Loucy (cell line): ENCODE results near the gene ASCL1.

Experiments used
- H2AFZ ChIP-seq: fragments of 200-600 bp; sonication (generic); 2 replicates; pipeline ENCODE4 v1.6.0; 2016; ENCODE audit warnings: antibody characterized with exemption, mild to moderate bottlenecking, low read length, moderate library complexity
- H3F3A ChIP-seq: fragments of 200-600 bp; 2 replicates; pipeline ENCODE4 v1.6.0; 2016; ENCODE audit warnings: antibody characterized with exemption, low read depth, mild to moderate bottlenecking
- H3K27me3 ChIP-seq: fragments of 200-600 bp; sonication (generic); 2 replicates; pipeline ENCODE4 v1.6.1; 2014; ENCODE audit warnings: low read length, mild to moderate bottlenecking; ENCODE audit not compliant: insufficient read depth, poor library complexity, severe bottlenecking
- H3K36me3 ChIP-seq: fragments of 200-600 bp; sonication (generic); 2 replicates; pipeline ENCODE4 v1.6.1; 2016; ENCODE audit warnings: low read length; ENCODE audit not compliant: insufficient read depth
- H3K4me1 ChIP-seq: fragments of 200-600 bp; sonication (generic); 2 replicates; pipeline ENCODE4 v1.5.1; 2014; ENCODE audit warnings: low read length, mild to moderate bottlenecking; ENCODE audit not compliant: insufficient read depth, poor library complexity, severe bottlenecking
- H3K4me2 ChIP-seq: fragments of 200-600 bp; sonication (generic); 2 replicates; pipeline ENCODE4 v1.6.0; 2014; ENCODE audit warnings: antibody characterized with exemption, low read length, low read depth, mild to moderate bottlenecking; ENCODE audit not compliant: poor library complexity, severe bottlenecking
- H3K4me3 ChIP-seq: fragments of 200-600 bp; sonication (generic); 2 replicates; pipeline ENCODE4 v1.5.1; 2014; ENCODE audit warnings: low read length, mild to moderate bottlenecking, mixed read lengths; ENCODE audit not compliant: poor library complexity, severe bottlenecking
- H3K79me2 ChIP-seq: fragments of 200-600 bp; sonication (generic); 2 replicates; pipeline ENCODE4 v1.6.1; 2014; ENCODE audit warnings: low read length; ENCODE audit not compliant: insufficient read depth
- H3K9ac ChIP-seq: fragments of 200-600 bp; sonication (generic); 2 replicates; pipeline ENCODE4 v1.6.0; 2014; ENCODE audit warnings: mild to moderate bottlenecking, low read depth, low read length, moderate library complexity; ENCODE audit not compliant: poor library complexity, severe bottlenecking
- H3K9me2 ChIP-seq: fragments of 200-600 bp; sonication (generic); replicated peaks from 2 replicates; pipeline ENCODE4 v1.6.1; 2016; ENCODE audit warnings: low read depth, low read length, mixed read lengths
- H3K9me3 ChIP-seq: fragments of 200-600 bp; sonication (generic); 2 replicates; pipeline ENCODE4 v1.6.1; 2014; ENCODE audit warnings: mild to moderate bottlenecking, antibody characterized with exemption, low read length, low read depth; ENCODE audit not compliant: insufficient read depth
- H4K20me1 ChIP-seq: fragments of 200-600 bp; sonication (generic); 2 replicates; pipeline ENCODE4 v1.6.0; 2014; ENCODE audit warnings: antibody characterized with exemption, low read length, mild to moderate bottlenecking; ENCODE audit not compliant: insufficient read depth, poor library complexity, severe bottlenecking
- CTCF ChIP-seq: fragments of 200-600 bp; sonication (generic); conservative IDR thresholded peaks from 2 replicates; pipeline ENCODE4 v1.5.1; 2014; ENCODE audit warnings: mild to moderate bottlenecking, antibody characterized with exemption, low read length
- EZH2phosphoT487 ChIP-seq: fragments of 200-600 bp; IDR thresholded peaks from 2 replicates; pipeline ENCODE4 v1.6.1; 2018; ENCODE audit warnings: antibody characterized with exemption, mild to moderate bottlenecking, moderate library complexity, borderline replicate concordance

Gene ASCL1

GRCh38 chr12:102960766-102961465, 3.4 kb downstream of the ASCL1 start:
- Histone ChIP-seq H3K36me3 (no peaks in the 10 kb centered on the region), H2AFZ (no peak overlapping the region), H3K79me2 (no peaks in the 10 kb centered on the region), H3K4me3 (no peak overlapping the region), H3K9me3 (no peaks in the 10 kb centered on the region), H3K27me3 (no peaks in the 10 kb centered on the region), H3K9me2 (no peaks in the 10 kb centered on the region), H4K20me1 (no peaks in the 10 kb centered on the region), H3K4me2 (no peak overlapping the region), H3K9ac (no peak overlapping the region), H3F3A (no peaks in the 10 kb centered on the region), H3K4me1 (no peaks in the 10 kb centered on the region)
- TF ChIP-seq EZH2phosphoT487 (no peak), CTCF (no peak)

- no peaks in the 10 kb centered on the region for H3K9me2 ChIP-seq
- no peaks in the 10 kb centered on the region for H3K9me3 ChIP-seq
- H3K4me1 ChIP-seq = no peaks in the 10 kb centered on the region
- H2AFZ ChIP-seq = no peak overlapping the region
- H3K27me3 ChIP-seq = no peaks in the 10 kb centered on the region
- no peaks in the 10 kb centered on the region for H3K79me2 ChIP-seq
- H3K9ac ChIP-seq = no peak overlapping the region
- TF ChIP-seq CTCF (no peak), EZH2phosphoT487 (no peak)
- H3K4me2 ChIP-seq = no peak overlapping the region
- no peak overlapping the region for H3K4me3 ChIP-seq
- H4K20me1 ChIP-seq = no peaks in the 10 kb centered on the region
- no peaks in the 10 kb centered on the region for H3K36me3 ChIP-seq
- no peaks in the 10 kb centered on the region for H3F3A ChIP-seq
Observed at GRCh38 chr12:102961466-102961855, 4.0 kb downstream of the ASCL1 start.

GRCh38 chr12:102962532-102962931, 5.1 kb downstream of the ASCL1 start:
- Histone ChIP-seq H4K20me1 (no peaks in the 10 kb centered on the region), H3K4me2 (no peak overlapping the region), H3F3A (no peaks in the 10 kb centered on the region), H3K36me3 (no peaks in the 10 kb centered on the region), H3K4me1 (no peaks in the 10 kb centered on the region), H3K9me2 (no peaks in the 10 kb centered on the region), H2AFZ (no peak overlapping the region), H3K9ac (no peak overlapping the region), H3K27me3 (no peaks in the 10 kb centered on the region), H3K79me2 (no peaks in the 10 kb centered on the region), H3K9me3 (no peaks in the 10 kb centered on the region), H3K4me3 (no peak overlapping the region)
- TF ChIP-seq EZH2phosphoT487 = no peak
- TF ChIP-seq CTCF = no peak
